Measurements from ENCODE around the gene GSTM5.
A peak's percentile ranks its signal among the peaks of the same experiment; 100 is the strongest.
"Not testable (repeated sequence)": the region's sequence is repeated elsewhere in the genome, so short reads cannot be mapped to it uniquely, and the experiment has no call there.

GSTM5 gene

DNA sequence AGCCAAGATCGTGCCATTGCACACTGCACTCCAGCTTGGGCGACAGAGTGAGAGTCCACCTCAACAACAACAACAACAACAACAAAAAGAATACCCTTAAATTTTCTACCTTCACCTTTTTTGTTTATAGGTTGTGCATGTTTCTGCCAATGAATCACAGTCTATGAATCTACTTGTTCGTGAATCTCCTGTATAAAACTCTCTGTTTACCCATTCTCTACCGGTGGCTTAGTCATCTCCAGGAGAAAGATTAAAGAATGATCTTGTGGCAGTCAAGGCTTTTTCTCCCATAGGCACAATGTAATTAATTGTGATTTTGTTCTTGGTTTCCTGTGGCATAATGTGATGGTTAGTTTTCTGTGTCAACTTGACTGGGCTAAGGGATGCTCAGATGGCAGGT is 14.2 kb upstream of the GSTM5 start:
- not testable (repeated sequence) for DNase-seq

DNA sequence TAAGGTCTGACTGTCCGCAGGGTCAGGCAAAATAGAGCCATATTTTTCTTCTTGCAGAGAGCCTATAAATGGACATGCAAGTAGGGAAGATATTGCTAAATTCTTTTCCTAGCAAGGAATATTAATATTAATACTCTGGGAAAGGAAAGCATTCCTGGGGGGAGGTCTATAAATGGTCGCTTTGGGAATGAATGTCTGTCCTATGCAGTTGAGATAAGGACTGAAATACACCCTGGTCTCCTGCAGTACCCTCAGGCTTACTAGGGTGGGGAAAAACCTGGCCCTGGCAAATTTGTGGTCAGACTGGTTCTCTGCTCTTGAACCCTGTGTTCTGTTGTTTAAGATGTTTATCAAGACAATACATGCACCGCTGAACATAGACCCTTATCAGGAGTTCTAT is 9.1 kb upstream of the GSTM5 start:
- not testable (repeated sequence) for DNase-seq

DNA sequence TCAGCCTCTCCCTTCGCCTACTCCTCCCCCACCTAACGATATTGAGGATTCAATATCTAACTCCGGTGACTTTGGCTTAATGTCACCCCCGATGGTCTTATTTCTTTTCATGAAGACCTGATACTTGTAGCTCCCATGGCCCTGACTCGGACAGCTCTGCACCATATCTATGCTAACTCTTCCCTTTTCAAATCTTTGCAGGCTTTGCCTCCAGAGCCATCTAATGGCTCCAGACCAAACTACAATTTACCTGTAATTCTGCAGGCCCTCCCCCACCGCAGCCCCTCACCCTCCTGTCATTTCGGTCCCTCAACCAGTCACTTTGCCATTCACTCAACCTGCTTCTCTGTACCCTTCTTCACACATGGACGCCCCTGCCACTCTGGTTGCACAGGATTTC is 7.9 kb upstream of the GSTM5 start:
- no peak for DNase-seq

DNA sequence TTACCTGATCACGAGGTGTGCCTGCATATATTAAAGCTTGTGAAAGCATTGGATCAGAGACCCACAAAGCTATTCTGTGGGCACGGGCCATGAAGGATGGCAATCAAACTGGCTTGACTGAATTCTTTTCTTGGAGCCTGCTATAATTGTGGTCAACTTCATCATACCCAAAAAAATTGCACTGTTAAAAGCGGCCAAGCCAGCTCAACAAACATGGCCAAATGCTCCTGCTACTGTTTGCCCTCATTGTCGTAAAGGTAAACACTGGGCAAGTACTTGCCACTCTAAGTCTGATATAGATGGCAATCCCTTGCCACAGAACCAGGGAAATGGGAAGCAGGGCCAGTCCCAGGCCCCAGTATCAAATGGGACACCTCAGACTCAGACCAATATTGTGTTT is 6.6 kb upstream of the GSTM5 start:
- DNase-seq: no peak

DNA sequence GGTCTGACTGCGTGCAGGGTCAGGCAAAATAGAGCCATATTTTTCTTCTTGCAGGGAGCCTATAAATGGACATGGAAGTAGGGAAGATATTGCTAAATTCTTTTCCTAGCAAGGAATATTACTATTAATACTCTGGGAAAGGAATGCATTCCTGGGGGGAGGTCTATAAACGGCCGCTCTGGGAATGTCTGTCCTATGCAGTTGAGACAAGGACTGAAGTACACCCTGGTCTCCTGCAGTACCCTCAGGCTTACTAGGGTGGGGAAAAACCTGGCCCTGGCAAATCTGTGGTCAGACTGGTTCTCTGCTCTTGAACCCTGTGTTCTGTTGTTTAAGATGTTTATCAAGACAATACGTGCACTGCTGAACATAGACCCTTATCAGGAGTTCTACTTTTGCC is 3.1 kb upstream of the GSTM5 start:
- not testable (repeated sequence) for DNase-seq

DNA sequence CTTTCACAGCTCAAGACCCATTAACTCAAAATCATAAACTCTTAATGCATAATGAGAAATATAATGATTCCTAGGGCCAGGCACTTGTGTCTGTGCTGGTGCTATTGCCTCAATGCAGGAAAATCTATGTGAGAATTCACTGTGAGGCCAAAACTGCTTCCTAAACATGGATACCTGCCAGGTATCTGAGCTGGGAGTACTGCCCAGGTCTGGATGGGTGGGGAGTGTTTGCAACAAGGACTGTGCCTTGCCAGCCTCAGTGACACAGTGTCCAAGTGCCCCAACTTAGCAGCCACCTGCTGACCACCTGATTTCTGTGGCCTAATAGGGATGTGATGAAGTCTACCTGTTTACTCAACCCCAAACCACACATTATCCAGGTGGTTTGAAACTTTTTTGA is 2.2 kb upstream of the GSTM5 start:
- DNase-seq: not testable (repeated sequence)

DNA sequence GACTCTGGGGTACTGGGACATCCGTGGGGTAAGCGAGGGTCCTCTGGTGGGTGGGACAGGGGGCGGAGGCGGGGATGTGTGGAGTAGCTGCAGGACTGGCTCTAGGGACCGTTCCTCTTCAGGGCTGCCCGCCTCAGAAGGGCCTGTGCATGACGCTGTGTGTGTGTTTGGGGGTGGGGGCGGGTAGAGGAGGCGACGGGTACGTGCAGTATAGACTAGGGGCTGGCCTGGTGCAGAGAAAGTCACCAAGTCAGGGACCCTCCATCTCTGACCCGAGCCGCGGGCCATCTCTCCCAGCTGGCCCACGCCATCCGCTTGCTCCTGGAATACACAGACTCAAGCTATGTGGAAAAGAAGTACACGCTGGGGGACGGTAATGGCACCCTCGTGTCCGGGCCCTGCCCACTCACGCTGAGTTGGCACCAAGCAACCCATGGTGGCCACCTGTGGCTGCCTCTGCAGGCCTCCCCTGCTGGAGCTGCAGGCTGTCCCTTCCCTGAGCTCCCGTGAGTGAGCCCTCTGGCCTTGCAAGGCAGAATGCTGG is 342 bp downstream of the GSTM5 start:
- DNase-seq: no peak

DNA sequence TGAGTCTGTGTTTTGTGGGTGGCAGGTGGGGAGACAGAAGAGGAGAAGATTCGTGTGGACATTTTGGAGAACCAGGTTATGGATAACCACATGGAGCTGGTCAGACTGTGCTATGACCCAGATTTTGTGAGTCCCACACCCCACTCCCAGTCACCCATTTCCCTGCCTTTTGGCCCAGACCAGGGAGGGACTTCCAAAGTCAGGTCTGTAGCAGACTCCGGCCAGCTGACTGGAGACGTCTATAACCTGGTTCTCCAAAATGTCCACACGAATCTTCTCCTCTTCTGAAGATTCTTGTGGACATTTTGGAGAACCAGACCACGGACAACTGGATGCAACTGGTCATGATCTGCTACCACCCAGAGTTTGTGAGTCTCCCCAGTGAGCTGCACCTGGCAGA is 1.6 kb downstream of the GSTM5 start:
- no peak for DNase-seq

DNA sequence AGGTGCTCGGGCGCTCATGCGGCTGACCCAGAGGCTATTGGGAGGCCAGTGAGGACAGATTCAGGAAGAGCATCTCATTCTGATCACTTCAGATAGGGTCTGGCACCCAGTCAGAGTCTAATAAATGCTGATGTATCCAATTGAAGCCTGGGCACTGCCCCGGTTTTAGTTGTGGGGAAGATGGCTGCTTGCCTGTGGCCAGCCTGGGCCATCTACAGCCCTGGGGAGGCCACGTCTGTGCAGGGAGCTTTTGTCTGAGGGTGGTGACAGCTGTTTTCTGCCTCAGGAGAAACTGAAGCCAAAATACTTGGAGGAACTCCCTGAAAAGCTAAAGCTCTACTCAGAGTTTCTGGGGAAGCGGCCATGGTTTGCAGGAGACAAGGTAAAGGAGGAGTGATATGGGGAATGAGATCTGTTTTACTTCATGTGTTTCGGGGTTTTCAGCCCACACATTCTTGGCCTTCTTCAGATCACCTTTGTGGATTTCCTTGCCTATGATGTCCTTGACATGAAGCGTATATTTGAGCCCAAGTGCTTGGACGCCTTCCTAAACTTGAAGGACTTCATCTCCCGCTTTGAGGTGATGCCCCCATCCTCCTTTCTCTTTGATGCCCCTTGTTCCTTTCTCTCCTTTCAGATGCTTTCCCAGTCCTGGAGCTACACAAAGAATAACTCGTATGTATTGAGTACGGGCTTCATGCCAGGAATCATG is 2.8 kb downstream of the GSTM5 start:
- no peak for DNase-seq

DNA sequence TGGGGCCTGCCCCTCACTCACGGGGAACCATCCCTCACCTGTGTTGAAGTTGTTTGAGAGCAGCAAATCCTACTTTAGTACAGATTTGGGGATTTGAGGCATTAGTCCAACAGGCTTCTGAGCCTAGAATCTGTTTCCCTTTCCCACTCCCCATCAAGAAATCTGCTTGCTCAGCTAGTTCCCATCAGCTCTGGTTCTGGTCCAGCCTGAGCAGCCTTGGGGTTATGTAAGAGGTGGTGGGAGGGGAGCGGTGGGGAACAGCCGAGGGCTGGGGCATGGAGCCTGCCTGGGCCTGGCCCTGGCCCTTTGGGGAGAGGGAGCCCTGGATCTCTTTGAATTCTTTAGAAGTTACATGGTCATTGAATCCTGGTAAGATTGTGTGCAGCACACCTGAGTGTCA is 4.1 kb downstream of the GSTM5 start:
- no peak for DNase-seq

DNA sequence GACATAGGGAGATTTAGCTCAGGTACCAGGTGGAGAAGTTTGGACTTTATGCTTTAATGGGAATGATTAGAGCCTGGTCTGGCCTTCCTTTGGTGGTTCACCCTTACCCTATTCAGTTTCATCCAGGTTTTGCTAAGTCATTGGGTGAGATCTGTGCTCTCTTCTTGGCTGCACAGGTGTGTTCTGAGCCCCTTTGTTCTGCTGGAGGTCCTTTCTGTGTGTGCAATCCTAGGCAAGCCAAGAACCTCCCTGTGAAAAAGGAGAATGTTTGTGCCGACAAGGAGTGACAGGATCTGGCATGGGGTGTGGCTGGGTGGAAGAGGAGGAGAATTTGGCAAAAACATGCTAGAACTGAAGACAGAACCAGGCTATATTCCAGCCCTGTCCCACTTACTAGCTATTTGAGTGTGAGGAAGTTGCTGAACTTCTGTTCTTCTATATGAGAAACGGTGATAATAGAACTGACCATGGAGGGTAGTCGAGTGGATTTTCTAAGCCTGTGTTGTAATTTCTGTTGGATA is 4.6 kb downstream of the GSTM5 start:
- DNase-seq: no peak

DNA sequence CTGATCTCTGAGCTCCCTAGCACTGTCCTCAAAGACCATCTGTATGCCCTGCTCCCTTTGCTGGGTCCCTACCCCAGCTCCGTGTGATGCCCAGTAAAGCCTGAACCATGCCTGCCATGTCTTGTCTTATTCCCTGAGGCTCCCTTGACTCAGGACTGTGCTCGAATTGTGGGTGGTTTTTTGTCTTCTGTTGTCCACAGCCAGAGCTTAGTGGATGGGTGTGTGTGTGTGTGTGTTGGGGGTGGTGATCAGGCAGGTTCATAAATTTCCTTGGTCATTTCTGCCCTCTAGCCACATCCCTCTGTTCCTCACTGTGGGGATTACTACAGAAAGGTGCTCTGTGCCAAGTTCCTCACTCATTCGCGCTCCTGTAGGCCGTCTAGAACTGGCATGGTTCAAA is 5.7 kb downstream of the GSTM5 start:
- DNase-seq: no peak

DNA sequence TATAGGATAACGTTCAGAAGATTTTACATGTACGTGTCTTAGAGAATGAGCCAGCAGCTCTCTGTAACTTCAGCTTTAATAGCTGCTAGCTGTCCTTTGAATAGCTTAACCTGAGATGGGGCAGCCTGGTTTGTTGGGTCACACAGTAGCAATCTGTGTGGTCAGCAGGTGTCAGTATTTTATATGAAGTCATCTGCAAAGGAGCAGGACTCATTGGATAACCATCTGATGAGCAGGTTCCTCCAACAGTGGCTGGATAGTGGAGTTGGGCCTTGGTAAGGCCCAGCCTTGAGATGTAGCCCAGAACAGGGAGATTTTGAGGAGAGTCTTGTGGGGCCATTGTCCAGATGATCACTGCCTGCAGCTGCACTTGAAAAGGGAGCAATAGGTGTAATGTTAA is 6.4 kb downstream of the GSTM5 start:
- DNase-seq: peak in 1 of 2 experiments; percentile 11

DNA sequence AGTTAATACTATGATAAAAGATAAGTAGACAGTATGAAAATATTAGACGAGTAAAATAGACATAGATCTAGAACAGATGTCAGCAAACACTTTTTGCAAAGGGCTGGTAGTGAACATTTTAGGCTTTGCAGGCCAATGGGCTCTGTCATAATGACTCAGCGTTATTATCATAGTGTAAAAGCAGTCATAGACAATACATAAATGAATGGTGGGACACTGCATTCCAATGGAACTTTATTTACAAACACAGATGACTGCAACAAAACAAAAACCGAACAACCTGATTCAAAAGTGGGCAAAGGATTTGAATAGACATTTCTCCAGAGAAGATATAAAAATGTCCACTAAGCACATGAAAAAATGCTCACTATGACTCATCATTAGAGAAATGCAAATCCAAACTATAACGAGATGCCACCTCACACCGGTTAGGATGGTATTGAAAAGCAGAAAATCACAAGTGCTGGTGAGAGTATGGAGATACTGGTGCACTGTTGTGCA is 7.3 kb downstream of the GSTM5 start:
- no peak for DNase-seq

DNA sequence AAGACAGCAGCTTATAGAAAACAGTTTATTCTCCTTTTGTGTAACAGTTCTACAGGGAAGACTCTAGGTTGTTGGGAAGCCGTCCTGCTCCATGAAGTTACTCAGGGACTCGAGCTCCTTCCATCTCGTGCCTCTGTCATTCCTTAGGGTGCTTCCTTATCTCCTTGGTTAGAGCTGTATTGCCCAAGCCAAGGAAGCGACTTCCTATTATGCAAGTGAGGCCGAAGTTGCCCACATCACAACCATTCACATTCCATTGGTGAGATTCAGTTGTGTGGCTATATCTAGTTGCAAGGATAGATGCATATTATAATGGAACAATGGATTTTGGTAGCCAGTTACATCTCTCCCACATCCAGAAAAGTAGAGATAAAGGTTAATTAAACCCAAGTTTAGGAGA is 9.0 kb downstream of the GSTM5 start:
- DNase-seq: no peak

DNA sequence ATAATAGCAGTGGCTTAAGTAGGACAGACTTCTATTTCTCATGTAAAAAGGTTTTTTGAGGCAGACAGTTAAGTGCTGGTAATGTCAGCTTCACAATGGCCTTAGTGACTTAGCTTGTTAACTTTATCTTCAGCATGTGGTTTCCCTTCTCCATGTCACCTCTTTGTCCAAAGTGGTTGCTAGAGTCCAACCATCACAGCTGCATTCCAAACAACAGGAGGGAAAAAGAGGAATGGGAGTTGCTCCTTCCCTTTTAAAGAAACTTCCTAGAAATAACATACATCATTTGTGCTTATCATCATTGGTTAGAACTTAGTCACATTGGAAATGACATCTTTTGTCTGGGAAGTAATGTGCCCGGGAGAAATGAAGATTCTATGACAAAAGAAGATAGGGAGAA is 9.9 kb downstream of the GSTM5 start:
- DNase-seq: no peak

DNA sequence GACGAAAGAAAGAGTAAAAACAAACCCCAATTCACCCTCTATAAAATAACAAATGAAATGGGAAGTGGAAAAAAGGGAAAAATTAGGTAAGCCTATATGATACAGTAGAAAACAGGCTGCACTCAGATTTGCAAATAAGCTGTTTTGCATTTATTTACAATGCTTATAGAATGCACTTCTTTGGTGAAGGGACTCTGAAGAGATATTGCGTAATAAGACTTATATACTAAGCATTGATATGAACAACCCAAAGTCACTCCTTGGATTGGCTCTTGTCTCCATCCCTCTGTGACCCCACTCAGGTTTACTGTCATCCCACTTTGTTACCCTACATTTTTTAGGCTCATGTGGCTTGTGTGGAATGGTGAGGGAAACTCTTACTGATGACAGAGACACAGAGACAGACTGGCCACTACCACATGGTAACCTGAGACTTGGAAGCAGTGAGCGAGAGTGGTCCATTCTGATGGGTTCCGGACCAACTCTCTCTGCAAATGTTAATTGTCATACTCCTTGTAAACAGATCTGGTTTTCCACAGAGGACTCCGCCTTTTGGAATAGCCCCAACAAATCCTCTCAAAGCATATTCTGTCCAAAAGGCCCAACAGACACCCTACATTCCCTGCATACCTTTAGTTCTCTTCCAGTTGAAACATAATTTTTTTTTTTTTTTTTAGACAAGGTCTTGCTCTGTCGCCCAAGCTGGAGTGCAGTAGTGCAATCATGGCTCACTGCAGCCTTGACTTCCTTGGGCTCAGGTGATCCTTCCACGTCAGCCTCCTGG is 11.0 kb downstream of the GSTM5 start:
- no peak for DNase-seq

DNA sequence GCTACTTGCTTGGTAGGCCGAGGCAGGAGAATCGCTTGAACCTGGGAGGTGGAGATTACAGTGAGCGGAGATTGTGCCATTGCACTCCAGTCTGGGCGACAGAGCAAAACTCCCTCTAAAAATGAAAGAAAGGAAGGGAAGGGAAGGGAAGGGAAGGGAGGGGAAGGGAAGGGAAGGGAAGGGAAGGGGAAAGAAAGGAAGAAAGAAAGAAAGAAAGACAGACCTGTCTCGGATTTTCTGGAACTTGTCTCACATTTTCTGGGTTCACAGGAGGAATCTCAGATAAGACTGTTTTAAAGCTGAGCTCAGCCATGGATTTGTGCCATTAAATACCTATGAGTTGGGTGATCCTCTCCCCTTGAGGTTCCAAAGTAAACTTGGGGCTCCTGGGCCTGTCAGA is 12.9 kb downstream of the GSTM5 start:
- no peak for DNase-seq

DNA sequence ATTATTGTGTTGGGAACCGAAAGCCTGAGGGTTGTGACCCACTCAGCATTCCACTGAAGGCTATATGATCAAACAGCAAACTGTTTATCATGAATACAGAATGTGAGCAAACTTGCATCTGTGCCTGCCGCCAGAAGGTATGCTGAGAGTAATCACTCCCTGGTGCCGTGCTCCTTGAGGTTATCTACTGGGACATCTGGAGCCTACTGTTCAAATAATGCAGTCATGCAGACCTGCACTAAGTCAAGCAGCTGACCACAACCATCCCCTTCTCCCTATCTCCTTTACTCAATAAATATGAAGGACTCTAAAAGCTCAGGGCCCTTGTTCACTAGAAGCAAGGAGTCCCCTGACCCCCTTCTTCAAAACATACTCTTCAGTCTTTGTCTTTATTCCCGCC is 13.5 kb downstream of the GSTM5 start:
- DNase-seq: no peak

DNA sequence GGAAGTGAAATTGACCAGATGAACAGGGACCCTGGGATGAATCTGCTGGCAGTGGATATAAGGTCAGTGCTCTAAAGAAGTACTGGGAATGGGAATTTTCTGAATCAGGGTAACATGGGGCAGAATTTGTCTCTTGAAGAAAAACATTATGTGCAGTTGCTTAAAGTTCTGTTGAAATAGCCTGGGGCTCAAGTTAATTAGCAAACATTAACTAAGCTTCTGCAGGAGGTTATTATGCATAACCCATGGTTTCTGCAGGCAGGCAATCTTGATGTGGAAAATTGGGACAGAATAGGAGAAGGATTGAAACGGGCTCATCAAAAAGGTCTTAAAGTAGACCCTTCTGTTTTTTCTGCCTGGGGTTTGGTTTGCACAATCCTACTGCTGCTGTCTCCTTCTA is 14.0 kb downstream of the GSTM5 start:
- no peak for DNase-seq

DNA sequence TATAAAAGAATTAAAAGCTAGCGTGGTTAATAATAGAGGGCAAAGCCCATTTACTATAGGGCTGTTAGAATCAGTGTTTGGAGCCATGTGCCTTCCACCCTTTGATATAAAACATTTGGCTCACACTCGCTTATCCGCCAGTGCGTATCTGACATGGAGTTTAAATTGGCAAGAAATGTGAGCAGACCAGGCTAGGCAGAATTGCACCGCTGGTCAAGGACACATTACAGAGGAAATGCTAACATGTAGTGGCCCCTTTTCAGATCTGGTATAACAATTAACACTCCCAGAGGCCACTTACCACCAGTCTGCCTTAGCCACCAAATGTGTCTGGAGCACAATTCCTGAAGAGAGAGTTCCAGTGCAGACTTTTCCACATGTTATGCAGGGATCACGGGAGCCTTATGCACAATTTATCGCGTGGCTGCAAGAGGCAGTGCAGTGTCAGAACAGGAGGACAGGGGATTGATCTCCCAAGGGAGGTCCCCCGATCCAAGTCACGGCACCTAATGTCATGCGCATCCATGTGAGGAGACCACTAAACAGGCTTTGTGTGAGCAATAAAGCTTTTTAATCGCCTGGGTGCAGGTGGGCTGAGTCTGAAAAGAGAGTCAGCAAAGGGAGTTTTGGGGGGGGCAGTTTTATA is 14.8 kb downstream of the GSTM5 start:
- DNase-seq: no peak

DNA sequence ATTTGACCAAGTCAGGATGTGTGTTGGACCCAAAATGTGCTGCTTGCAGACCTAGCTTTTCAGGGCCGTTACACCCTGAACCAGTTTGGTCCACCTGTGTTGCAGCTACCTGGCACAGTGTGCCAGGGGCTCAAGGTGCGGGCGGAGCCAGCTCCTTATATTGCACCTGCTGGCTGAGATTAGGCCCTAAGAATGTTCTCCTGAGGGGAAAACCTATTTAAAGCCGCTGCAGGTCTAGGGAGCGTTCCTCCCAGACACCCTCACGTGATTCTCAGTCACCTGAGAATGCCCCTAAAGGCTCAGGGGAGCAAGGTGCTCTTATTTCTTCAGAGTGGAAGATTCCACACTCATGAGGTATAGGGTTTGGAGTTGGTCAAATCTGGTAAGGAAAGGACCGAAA is 16.8 kb downstream of the GSTM5 start:
- DNase-seq: no peak

DNA sequence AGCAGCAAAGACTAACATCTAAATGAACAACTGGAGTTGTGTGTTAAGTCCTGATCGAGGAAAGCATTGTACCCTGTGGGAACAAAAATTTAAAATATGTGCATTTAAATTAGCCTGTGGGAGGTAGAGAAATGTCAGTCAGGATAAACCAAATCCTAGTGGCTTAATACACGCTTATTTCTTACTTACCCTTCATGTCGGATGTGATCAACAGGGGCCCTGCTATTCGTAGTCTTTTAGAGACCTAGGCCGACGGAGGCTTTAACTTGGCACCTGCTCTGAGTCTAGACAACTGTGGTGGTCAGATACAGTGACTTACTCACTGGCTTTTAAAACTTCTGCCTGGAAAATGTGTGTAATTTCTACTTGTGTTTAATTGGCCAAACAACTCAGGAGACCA is 18.6 kb downstream of the GSTM5 start:
- DNase-seq: no peak
